ENCODE results near the gene FXN. TPM values are rescaled to one million over a fixed set of nuclear protein-coding genes. Genes with fewer than 3 reads are reported as not detected.

The FXN gene
- total RNA-seq, 1 donor from 2014 or later = 22.7 TPM

DNA sequence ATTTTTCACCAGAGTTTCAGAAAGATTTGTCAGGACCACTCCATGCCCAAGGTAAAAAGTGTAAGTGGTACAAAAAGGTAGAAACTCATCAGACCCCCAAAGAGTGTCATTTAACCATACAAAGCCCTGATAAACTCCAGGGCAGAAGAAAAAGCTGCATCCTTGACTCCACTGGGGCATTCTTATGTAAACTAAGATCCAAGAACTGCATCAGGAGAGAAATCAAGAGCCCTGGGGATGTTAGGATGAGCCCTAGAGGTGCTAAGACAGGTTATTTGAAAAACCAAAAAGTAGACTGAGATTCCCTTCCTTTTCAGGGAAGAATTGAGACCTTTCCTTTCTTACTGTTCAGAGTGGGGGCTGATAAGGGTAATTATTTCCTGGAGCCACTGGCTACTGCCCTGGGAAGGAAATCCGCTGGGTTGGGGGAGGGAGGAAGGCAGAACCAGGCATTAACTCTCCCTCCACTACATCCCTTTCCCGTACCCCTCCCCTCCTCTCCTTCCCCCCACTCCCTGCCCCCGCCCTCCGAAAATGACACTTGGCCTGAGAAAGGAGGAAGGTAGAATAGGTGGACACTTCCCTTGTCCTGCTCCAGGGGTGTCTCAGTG, 54.7 kb downstream of the FXN start:
- Histone ChIP-seq H3K9me3 (ENCODE audit: insufficient read depth, low read depth, low read length) (no peaks in the 10 kb centered on the region), H2AFZ (ENCODE audit: low read depth, low read length) (no peak overlapping the region), H3K4me1 (ENCODE audit: insufficient read depth, low read length) (no peaks in the 10 kb centered on the region), H3K27me3 (ENCODE audit: insufficient read depth, low read length) (no peaks in the 10 kb centered on the region), H3K4me2 (ENCODE audit: low read length) (no peak overlapping the region), H3K9ac (ENCODE audit: low read length) (no peak overlapping the region), H3K36me3 (ENCODE audit: insufficient read depth, low read length) (no peaks in the 10 kb centered on the region), H3K4me3 (ENCODE audit: insufficient read depth, low read depth, low read length) (no peak overlapping the region), H3K27ac (ENCODE audit: low read depth, low read length) (no peak overlapping the region), H3K79me2 (ENCODE audit: insufficient read depth, low read length) (no peaks in the 10 kb centered on the region), H4K20me1 (ENCODE audit: insufficient read depth, low read length) (no peaks in the 10 kb centered on the region)
- Mint-ChIP-seq H3K4me1 (ENCODE audit: low read depth, unreplicated experiment) (peaks cover 19% of the 10 kb centered on the region), H3K27me3 (ENCODE audit: low read depth, unreplicated experiment) (no peaks in the 10 kb centered on the region), H3K36me3 (ENCODE audit: low read depth, unreplicated experiment) (no peaks in the 10 kb centered on the region), H3K4me3 (ENCODE audit: unreplicated experiment) (no peak overlapping the region), H3K27ac (ENCODE audit: unreplicated experiment) (no peak overlapping the region), H3K9me3 (ENCODE audit: unreplicated experiment) (peaks cover 1% of the 10 kb centered on the region)
- DNase-seq (ENCODE audit: low read depth) (no peak), FAIRE-seq (no peak)
- TF ChIP-seq, protein P1, sequence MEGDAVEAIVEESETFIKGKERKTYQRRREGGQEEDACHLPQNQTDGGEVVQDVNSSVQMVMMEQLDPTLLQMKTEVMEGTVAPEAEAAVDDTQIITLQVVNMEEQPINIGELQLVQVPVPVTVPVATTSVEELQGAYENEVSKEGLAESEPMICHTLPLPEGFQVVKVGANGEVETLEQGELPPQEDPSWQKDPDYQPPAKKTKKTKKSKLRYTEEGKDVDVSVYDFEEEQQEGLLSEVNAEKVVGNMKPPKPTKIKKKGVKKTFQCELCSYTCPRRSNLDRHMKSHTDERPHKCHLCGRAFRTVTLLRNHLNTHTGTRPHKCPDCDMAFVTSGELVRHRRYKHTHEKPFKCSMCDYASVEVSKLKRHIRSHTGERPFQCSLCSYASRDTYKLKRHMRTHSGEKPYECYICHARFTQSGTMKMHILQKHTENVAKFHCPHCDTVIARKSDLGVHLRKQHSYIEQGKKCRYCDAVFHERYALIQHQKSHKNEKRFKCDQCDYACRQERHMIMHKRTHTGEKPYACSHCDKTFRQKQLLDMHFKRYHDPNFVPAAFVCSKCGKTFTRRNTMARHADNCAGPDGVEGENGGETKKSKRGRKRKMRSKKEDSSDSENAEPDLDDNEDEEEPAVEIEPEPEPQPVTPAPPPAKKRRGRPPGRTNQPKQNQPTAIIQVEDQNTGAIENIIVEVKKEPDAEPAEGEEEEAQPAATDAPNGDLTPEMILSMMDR (IDR thresholded peaks at IDR 0.05; ENCODE audit: insufficient read depth, low read depth, low read length) = no peak
- TF ChIP-seq EZH2 (IDR thresholded peaks at IDR 0.05; ENCODE audit: insufficient read depth, low read length) = no peak

DNA sequence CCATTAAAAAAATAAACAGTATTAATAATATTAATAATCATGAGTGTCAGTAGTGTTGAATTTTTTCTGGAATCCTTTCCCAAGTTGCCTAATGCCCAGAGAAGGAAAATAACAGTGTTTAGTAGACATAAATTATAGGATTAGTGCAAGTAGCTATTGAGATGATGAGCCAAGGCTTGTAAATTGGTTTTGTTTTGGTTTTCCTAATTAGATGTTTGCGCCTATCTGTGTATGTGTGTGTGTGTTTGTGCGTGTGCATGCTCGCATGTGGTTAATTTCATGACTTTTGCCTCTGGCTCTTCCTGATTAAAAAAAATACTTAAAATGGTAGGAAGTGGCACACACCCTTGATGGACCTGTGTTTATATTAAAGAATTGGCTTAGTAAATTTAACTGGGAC, 55.4 kb downstream of the FXN start:
- H3K27ac Mint-ChIP-seq (ENCODE audit: unreplicated experiment) = no peak overlapping the region
- H4K20me1 ChIP-seq (ENCODE audit: insufficient read depth, low read length) = no peaks in the 10 kb centered on the region
- no peak for DNase-seq (ENCODE audit: low read depth)

More for the DNA sequence above, 55.4 kb downstream of the FXN start:
- no peaks in the 10 kb centered on the region for H3K4me1 ChIP-seq (ENCODE audit: insufficient read depth, low read length)
- no peak for FAIRE-seq
- Mint-ChIP-seq H3K4me3 (ENCODE audit: unreplicated experiment) (no peak overlapping the region), H3K4me1 (ENCODE audit: low read depth, unreplicated experiment) (peaks cover 15% of the 10 kb centered on the region), H3K36me3 (ENCODE audit: low read depth, unreplicated experiment) (no peaks in the 10 kb centered on the region), H3K9me3 (ENCODE audit: unreplicated experiment) (peaks cover 1% of the 10 kb centered on the region), H3K27me3 (ENCODE audit: low read depth, unreplicated experiment) (no peaks in the 10 kb centered on the region)
- H3K9me3 ChIP-seq (ENCODE audit: insufficient read depth, low read depth, low read length) = no peaks in the 10 kb centered on the region
- no peaks in the 10 kb centered on the region for H3K79me2 ChIP-seq (ENCODE audit: insufficient read depth, low read length)
- H3K4me2 ChIP-seq (ENCODE audit: low read length) = no peak overlapping the region
- H3K36me3 ChIP-seq (ENCODE audit: insufficient read depth, low read length) = no peaks in the 10 kb centered on the region
- H3K9ac ChIP-seq (ENCODE audit: low read length) = no peak overlapping the region
- no peak overlapping the region for H2AFZ ChIP-seq (ENCODE audit: low read depth, low read length)
- H3K4me3 ChIP-seq (ENCODE audit: insufficient read depth, low read depth, low read length) = no peak overlapping the region
- H3K27ac ChIP-seq (ENCODE audit: low read depth, low read length) = no peak overlapping the region
- TF ChIP-seq, protein P1 (IDR thresholded peaks at IDR 0.05; ENCODE audit: insufficient read depth, low read depth, low read length) = no peak
- TF ChIP-seq EZH2 (IDR thresholded peaks at IDR 0.05; ENCODE audit: insufficient read depth, low read length) = no peak
- no peaks in the 10 kb centered on the region for H3K27me3 ChIP-seq (ENCODE audit: insufficient read depth, low read length)
